Activated T-cell treated with anti-CD3 and anti-CD28 coated beads, Interleukin-2, amount 50 U/mL, for 72 hours (primary cell): ENCODE results near the gene STAT6. TPM values are rescaled to one million over a fixed set of nuclear protein-coding genes. Genes with fewer than 3 reads are reported as not detected.

Experiments
- ATAC-seq, 2 donors: fragments of 150-1000 bp; cut with Tn5 transposase; replicated peaks in 1 of 2; 2 replicates each; pipeline ENCODE4 v1.10.0; 2021; ENCODE audit warnings: moderate library complexity in 2 of 2, mild to moderate bottlenecking in 1 of 2
- DNase-seq, 2 donors: peaks; one replicate each; pipeline ENCODE4 v3.0.0; 2021 to 2022; ENCODE audit warnings: mixed read lengths in 1 of 2
- H3K27ac Mint-ChIP-seq: one replicate; pipeline ENCODE4 v1.8.0; 2022; ENCODE audit warnings: mild to moderate bottlenecking, moderate library complexity, mixed read lengths
- H3K27me3 Mint-ChIP-seq: one replicate; pipeline ENCODE4 v1.8.0; 2022; ENCODE audit warnings: low read depth, mixed read lengths
- H3K36me3 Mint-ChIP-seq, 2 donors: one replicate each; pipeline ENCODE4 v1.8.0; 2022; ENCODE audit warnings: mixed read lengths in 2 of 2, mild to moderate bottlenecking in 1 of 2; ENCODE audit not compliant: insufficient read depth in 2 of 2
- H3K4me1 Mint-ChIP-seq: one replicate; pipeline ENCODE4 v1.8.0; 2022; ENCODE audit warnings: low read depth, mixed read lengths
- H3K4me3 Mint-ChIP-seq, 2 donors: one replicate each; pipeline ENCODE4 v1.8.0; 2022; ENCODE audit warnings: mild to moderate bottlenecking in 2 of 2, mixed read lengths in 2 of 2, moderate library complexity in 2 of 2
- H3K9me3 Mint-ChIP-seq, 2 donors: one replicate each; pipeline ENCODE4 v1.8.0; 2022; ENCODE audit warnings: mixed read lengths in 2 of 2
- total RNA-seq, 2 donors: library from RNA; stranded (reverse); gene quantifications; one replicate each; pipeline ENCODE4 v1.2.3, GENCODE V29; 2022

Gene STAT6
- total RNA-seq, 2 donors from 2014 or later: 178 to 191 TPM

DNA sequence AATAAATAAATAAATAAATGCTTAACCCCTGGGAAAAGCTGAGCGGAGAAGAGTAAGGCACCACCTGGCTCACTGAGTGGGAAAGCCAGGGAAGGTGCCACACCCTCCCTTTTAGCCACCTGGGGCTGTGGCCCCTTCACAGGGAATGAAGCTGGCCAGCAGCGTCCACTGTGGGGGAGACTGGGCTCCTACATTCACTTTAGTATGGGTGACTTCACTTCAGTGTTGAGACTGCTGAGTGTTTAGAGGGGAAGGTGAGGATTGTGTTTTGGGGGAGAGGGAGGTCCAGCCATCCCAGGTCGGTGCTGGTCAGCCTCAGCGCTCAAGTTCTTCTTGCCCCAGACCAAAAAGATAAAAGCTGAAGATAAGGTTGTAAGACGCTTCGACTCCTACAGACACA lies 20.7 kb downstream of the STAT6 start:
- H3K4me3 Mint-ChIP-seq: peak overlapping the region; percentile 69 to 98
- peak overlapping the region; percentile 36 for H3K27ac Mint-ChIP-seq
- no peaks in the 10 kb centered on the region for H3K9me3 Mint-ChIP-seq
- no peak for DNase-seq
- H3K4me1 Mint-ChIP-seq: peaks cover 80% of the 10 kb centered on the region
- H3K36me3 Mint-ChIP-seq: peaks cover 4 to 10% of the 10 kb centered on the region in 2 donors
- no peaks in the 10 kb centered on the region for H3K27me3 Mint-ChIP-seq
- no peak for ATAC-seq

DNA sequence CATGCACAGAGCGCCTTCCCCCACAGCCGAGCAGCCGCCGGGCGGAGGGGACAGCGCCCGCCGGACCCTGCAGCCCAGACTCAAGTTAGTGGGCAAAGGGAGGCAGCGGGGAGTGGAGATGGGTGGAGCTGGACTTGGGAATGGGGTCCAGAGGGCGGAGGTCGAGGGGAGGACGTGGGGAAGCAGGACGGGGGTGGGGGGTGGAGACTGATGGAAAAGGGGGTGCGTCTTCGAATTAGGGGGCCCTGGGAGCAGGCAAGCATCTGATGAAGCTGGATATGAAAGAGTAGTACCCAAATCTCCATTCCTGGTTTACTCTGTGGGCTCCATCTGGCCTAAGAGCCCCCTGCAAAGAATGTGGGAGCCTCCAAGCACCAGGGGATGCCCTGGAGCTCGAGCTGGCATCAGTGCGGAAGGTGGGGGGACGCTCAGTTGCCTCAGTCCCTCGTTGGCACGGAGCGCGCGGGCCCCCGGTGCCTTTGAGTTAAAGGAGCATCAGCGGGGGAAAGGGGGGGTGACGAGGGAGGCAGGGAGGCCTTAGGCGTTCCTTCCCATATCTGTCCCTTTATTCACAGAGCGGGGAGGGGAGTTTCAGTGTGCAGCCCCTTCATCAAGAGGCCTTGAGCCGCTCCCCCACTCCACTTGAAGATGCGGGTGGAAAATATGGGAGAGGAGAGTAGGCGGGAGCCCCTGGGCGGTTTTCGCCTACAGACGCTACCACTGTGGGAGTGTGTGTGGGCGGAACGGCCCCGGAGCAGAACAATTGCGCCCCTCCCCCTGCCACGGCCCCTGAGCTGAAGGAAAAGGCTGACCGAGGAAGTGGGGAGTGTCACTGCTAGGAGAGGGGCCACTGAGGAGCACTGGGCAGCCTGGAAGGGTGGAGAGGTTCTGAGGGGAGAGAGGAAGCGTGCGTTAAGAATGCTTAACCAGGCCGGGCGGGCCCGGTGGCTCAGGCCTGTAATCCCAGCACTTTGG lies 21.6 kb downstream of the STAT6 start:
- H3K36me3 Mint-ChIP-seq: peaks cover 4 to 8% of the 10 kb centered on the region in 2 donors
- no peaks in the 10 kb centered on the region for H3K27me3 Mint-ChIP-seq
- H3K4me1 Mint-ChIP-seq: peaks cover 80% of the 10 kb centered on the region
- DNase-seq: peak; percentile 51
- H3K4me3 Mint-ChIP-seq: peak overlapping the region; percentile 93 to 98
- ATAC-seq: no peak
- H3K9me3 Mint-ChIP-seq: no peaks in the 10 kb centered on the region
- H3K27ac Mint-ChIP-seq: peak overlapping the region; percentile 89

DNA sequence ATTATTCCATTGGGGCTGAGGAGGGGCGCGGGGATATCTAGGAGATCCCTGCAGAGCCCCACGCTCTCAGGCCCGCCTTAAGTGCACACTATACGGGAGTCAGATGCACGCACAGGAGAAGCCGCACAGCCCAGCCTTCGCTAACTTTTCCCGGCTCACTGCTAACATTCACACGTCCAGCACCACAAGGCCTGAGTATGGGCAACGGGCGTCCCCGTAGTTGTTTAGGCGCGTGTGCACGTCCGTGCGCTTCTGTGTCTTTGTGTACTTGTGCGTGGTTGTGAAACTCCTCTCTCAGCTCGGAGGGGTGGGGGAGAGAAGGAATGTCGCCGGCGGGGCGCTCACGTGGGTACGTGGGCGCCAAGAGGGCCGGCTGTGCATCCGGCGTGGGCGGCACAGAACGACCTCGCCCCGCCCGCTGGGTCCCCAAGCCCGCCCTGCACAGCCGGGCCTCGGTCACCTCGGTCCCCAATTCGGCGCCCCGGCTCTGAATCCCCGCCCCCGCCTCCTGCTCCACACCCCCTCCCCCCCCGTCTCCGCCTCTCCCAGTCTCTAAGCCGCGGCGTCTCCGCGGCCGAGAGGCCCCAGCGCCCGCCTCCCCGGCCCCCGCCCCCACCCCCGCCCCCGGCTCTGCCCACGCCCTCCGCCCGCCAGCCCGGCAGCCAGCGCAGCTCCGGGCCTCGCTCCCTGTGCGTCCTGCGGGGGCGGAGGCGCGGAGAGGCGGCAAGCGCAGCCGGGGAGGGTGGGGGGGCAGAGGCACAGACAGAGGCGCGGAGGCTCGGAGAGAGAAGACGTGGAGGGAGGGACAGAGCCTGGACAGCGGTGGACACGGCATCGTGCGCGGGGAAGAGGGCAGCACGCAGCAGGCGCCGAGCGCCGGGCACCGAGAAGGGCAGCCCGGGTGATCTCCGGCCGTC lies 22.6 kb downstream of the STAT6 start, which contains the start of gene NAB2:
Gene NAB2, plus strand, starts transcription at position 761 of the 917 bp plus-strand sequence. CDS start 158 bp downstream, outside the sequence.
- Mint-ChIP-seq H3K27me3 (no peaks in the 10 kb centered on the region), H3K4me1 (peaks cover 74% of the 10 kb centered on the region), H3K4me3 (peak within 1 kb of the TSS; percentile 96 to 98), H3K36me3 (peaks cover 4 to 7% of the 10 kb centered on the region in 2 donors), H3K27ac (peak within 1 kb of the TSS; percentile 94), H3K9me3 (no peaks in the 10 kb centered on the region)
- peak; percentile 91 to 94 for DNase-seq
- ATAC-seq: peak; percentile 62

DNA sequence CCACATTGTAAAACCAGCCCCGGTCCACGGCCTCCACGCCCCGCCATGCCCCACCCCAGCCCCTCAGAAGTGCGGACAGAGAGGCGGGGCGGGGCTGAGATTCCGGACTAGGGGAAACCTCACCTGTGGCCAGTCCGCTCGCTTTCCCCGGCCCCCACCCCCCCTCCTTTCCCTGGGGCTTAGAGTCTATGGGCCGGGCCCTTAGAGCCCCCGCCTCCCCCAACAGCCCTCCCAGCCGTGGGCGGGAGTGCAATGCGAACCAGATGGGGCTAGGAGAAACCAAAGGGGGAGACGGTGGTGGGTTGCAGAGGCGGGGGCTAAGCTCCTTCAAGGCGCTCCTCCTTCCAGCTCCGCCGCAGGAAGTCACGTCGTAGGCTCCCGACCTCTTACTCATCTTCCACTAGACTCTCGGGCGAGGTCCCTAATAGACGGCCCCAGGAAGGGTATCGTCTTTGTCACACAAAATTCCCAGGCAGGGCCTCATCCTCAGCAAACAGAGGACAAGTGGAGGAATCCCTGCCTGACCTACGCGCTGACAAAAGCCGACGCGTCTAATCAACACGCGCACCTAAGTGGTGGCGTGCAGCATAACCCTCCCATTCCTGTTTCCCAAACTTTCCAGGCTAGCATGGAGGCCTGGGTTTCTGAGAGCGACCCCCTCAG lies 23.3 kb downstream of the STAT6 start:
- peaks cover 4 to 7% of the 10 kb centered on the region in 2 donors for H3K36me3 Mint-ChIP-seq
- H3K27me3 Mint-ChIP-seq: no peaks in the 10 kb centered on the region
- H3K9me3 Mint-ChIP-seq: no peaks in the 10 kb centered on the region
- H3K4me1 Mint-ChIP-seq: peaks cover 66% of the 10 kb centered on the region
- DNase-seq: peak; percentile 75 to 87
- peak overlapping the region; percentile 94 for H3K27ac Mint-ChIP-seq
- H3K4me3 Mint-ChIP-seq: peak overlapping the region; percentile 85 to 96
- peak; percentile 46 to 48 for ATAC-seq

DNA sequence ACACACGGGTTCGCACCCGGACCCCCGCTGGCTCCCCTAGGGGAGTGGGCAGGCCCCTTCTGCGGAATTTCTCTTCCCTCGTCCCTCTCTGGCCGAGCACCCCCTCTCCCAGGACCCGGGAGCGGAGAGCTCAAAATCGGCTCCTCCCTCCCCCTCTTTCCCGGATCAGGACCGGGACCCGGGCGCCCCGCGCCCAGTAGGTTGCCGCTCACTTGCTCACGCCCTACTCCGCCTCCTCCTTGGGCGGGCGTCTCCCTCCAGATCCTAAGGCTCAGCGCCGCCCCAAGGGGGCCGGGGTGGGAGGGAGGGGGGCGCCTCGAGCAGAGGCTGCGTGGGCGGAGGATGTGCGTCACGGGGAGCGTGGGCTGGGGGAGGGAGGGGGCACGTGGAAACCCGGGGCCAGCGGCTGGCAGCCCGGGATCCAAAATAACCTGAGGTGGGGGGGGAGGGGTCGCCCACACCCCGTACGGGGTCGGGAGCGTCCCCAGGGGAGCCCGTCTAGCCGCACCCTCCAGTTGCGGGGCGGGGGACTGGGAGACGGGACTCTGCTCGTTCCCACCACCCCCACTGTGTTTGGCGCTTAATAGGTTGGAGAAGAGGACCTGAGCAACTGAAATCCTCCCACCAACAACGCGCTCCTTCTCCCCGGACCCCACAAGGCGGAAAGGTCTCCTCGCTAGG lies 24.0 kb downstream of the STAT6 start:
- no peaks in the 10 kb centered on the region for H3K27me3 Mint-ChIP-seq
- DNase-seq: peak; percentile 88 to 91
- H3K36me3 Mint-ChIP-seq: peaks cover 4 to 7% of the 10 kb centered on the region in 2 donors
- H3K4me3 Mint-ChIP-seq: peak overlapping the region; percentile 85 to 99
- H3K4me1 Mint-ChIP-seq: peaks cover 60% of the 10 kb centered on the region
- H3K9me3 Mint-ChIP-seq: no peaks in the 10 kb centered on the region
- H3K27ac Mint-ChIP-seq: peak overlapping the region; percentile 98
- peak; percentile 56 for ATAC-seq

DNA sequence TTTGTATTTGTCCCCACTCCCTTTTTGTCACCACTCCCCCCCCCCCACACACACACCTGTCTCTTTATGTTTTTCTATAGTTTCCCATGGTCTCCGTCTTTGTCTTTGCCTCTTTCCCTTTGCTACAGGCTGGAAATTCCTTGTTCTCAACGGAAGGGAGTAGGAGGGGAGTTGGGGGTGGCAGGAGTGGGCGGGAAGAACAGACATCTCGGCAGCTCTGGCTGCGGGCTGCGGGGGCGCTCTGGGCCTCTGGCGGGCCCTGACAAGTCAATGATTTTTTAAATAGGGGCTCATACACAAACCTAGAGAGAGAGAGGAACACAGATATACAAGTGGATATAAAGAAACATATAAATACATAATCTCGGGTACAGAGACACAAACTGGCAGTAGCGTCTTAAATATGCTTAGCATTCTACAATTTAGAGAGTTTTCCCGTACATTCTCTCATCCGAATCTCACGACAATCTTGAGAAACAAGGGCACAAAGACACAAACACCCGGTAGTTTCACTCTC lies 24.6 kb downstream of the STAT6 start:
- Mint-ChIP-seq H3K9me3 (no peaks in the 10 kb centered on the region), H3K36me3 (peaks cover 4 to 7% of the 10 kb centered on the region in 2 donors), H3K4me3 (peak overlapping the region; percentile 85 to 99), H3K27ac (peak overlapping the region; percentile 98), H3K27me3 (no peaks in the 10 kb centered on the region), H3K4me1 (peaks cover 54% of the 10 kb centered on the region)
- DNase-seq (peak; percentile 59), ATAC-seq (no peak)

DNA sequence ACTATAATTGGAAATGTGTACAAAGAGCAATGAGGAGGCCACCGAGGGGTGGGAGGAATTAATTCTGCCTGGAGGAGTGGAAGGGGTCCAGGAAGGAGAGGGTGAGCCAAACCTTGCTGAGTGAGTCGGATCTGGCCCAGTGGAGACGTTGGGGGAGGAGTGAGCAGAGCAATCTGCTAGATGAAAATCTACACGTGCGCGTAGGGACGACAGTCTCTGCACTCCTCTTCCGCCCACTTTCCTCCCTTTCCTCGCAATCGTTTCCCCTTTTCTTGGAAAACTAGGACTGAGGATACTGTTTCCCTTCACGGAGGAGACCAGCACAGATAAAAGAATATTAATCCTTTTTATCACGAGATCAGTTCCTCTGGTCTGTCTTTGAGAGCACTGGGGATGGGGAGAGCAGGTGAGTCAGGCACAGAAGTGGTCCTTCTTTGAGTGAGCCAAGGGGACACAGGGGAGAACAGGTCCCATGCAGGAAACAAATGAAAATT lies 25.1 kb downstream of the STAT6 start:
- Mint-ChIP-seq H3K9me3 (no peaks in the 10 kb centered on the region), H3K4me3 (peak overlapping the region; percentile 85 to 99), H3K27ac (peak overlapping the region; percentile 98), H3K27me3 (no peaks in the 10 kb centered on the region), H3K4me1 (peaks cover 49% of the 10 kb centered on the region), H3K36me3 (peaks cover 3 to 4% of the 10 kb centered on the region in 2 donors)
- DNase-seq (peak in 1 of 2 donors; percentile 44), ATAC-seq (no peak)

DNA sequence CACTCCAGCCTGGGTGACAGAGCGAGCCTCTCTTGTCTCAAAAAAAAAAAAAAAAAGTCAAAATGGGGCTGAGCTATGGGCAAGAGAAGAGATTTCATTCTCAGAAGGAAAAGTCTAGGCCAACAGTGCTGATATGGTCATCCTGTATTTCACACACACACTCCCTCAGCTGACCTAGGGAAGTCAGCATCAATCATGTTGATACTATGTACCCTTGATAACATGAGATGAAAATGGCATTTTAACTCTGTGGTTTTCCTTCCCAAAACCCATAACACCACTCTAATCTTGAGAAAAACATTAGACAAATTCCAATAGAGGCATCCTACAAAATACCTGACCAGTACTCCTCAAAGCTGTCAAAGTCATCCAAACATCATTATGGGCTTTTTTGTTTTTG lies 30.3 kb downstream of the STAT6 start:
- peak overlapping the region in 1 of 2 donors; percentile 6 for H3K4me3 Mint-ChIP-seq
- ATAC-seq: no peak
- no peaks in the 10 kb centered on the region for H3K27me3 Mint-ChIP-seq
- no peaks in the 10 kb centered on the region for H3K9me3 Mint-ChIP-seq
- H3K4me1 Mint-ChIP-seq: peaks cover 43% of the 10 kb centered on the region
- no peak overlapping the region for H3K27ac Mint-ChIP-seq
- no peak for DNase-seq
- H3K36me3 Mint-ChIP-seq: peaks cover 9 to 14% of the 10 kb centered on the region in 2 donors

DNA sequence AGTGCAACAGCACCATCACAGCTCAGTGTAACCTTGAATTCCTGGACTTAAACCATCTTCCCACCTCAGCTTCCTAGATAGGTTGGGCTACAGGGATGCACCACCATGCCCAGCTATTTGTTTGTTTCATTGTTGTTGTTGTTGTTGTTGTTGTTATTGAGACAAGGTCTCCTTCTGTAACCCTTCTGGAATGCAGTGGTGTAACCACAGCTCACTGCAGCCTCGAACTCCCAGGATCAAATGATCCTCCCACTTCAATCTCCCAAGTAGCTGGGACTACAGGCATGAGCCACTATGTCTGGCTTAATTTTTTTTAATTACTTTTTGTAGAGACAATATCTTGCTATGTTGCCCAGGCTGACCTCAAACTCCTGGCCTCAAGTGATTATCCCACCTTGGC lies 31.3 kb downstream of the STAT6 start:
- Mint-ChIP-seq H3K9me3 (no peaks in the 10 kb centered on the region), H3K36me3 (peaks cover 9 to 12% of the 10 kb centered on the region in 2 donors), H3K27ac (peak overlapping the region; percentile 99), H3K4me1 (peaks cover 34% of the 10 kb centered on the region), H3K27me3 (no peaks in the 10 kb centered on the region), H3K4me3 (peak overlapping the region; percentile 99 to 100)
- no peak for DNase-seq
- no peak for ATAC-seq

DNA sequence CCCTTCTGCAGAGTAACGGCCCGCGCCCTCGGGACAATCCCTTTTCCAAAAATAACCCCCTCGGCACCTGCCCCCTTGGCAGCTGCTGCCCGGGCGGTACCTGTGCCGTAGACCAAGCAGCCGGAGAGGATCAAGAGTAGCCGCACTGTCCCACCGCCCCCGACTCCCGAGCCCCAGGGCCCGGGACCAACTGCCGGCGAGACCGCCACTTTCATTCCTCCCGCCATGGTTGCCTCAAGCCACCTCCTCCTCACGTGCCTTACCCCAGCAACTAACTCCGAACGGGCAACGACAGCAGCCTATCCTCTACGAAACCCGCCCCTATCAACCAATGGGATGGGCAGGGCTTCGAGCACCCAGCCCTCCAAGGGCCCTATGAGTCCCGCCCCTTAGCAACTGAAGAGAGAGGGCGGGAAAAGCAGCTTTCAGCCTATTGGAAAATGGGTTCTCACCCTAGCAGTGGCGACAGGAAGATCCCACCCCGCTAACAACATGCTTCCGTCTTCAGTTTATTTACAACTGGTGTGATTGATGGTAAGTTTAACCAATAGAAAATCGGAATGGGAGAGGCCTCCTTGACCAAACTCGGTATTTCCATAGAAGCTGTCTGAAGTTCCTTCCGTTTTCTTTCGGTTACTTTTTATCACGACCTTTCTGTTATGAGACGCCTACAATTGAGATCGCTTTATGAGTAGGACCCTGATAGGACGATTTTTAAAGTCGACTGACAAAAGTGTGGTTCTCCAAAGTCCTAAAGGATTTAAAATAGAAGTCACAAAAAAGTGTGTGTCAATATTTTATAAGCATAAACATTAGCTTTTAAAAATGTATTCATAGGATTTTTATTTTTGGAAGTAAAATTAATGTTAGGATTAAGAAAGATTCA lies 32.4 kb downstream of the STAT6 start, which contains the start of gene NEMP1:
Gene NEMP1, minus strand, starts transcription at position 273 of the 886 bp plus-strand sequence. Its CDS starts 46 bp downstream, at position 227.
- Mint-ChIP-seq H3K4me3 (peak within 1 kb of the TSS; percentile 99 to 100), H3K4me1 (peaks cover 39% of the 10 kb centered on the region), H3K27me3 (no peaks in the 10 kb centered on the region), H3K9me3 (no peaks in the 10 kb centered on the region), H3K36me3 (peaks cover 9 to 12% of the 10 kb centered on the region in 2 donors), H3K27ac (peak within 1 kb of the TSS; percentile 99)
- DNase-seq: peak; percentile 94 to 97
- peak; percentile 96 for ATAC-seq
